ENCODE measurements around the gene LENEP. TPM values are rescaled to one million over a fixed set of nuclear protein-coding genes. Genes with fewer than 3 reads are reported as not detected.

Gene LENEP
- total RNA-seq, 3 donors from 2014 or later = not detected

DNA sequence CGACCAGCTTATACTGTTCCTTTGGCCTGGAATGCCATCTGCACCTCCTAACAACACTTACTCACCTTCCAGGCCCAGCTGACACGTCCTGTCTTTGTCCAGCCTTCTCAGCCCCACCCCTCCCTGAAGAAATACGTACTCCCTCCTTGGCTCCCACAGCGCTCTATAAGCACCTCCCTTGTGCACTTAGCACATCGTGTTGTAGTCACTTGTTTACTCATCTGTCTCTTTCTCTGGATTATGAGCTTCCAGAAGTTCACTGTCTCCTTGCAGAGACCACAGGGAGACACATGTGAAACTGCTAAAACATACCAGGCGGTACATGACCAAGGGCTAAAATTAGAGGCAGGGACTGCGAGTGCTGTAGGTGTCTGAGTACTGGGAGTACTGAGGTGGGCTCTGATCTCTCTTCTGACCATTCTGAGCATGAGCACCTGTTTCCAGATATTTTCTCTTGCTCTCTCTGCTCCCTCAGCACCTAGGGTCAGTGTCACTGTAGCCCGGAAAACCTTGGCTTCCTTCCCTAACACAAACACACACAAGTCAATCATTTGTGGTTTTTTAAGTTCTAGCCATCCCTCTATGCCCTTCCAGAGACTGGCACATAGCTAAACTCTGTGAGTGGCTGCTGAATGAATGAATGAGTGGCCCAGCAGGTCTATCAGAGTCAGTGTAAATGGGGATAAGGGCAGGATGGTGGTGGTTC is 45.4 kb downstream of the LENEP start:
- DNase-seq (ENCODE audit: low spot score in 2 of 2) = peak in 1 of 2 donors; percentile 82
- Histone ChIP-seq H3K36me3 (no peaks in the 10 kb centered on the region), H3K4me1 (peaks cover 0 to 8% of the 10 kb centered on the region in 2 donors), H3K27ac (peak overlapping the region; percentile 75 to 90), H3K9me3 (no peaks in the 10 kb centered on the region), H3K27me3 (no peaks in the 10 kb centered on the region), H3K4me3 (no peak overlapping the region)
- intact Hi-C loops (cut with DNase I; ENCODE audit: low total_unique reads) = no loop called here
- TF ChIP-seq, protein P1, sequence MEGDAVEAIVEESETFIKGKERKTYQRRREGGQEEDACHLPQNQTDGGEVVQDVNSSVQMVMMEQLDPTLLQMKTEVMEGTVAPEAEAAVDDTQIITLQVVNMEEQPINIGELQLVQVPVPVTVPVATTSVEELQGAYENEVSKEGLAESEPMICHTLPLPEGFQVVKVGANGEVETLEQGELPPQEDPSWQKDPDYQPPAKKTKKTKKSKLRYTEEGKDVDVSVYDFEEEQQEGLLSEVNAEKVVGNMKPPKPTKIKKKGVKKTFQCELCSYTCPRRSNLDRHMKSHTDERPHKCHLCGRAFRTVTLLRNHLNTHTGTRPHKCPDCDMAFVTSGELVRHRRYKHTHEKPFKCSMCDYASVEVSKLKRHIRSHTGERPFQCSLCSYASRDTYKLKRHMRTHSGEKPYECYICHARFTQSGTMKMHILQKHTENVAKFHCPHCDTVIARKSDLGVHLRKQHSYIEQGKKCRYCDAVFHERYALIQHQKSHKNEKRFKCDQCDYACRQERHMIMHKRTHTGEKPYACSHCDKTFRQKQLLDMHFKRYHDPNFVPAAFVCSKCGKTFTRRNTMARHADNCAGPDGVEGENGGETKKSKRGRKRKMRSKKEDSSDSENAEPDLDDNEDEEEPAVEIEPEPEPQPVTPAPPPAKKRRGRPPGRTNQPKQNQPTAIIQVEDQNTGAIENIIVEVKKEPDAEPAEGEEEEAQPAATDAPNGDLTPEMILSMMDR (IDR thresholded peaks at IDR 0.05) = no peak
- no peak for TF ChIP-seq POLR2A (IDR thresholded peaks at IDR 0.05)
- TF ChIP-seq POLR2AphosphoS5 (IDR thresholded peaks at IDR 0.05) = no peak

DNA sequence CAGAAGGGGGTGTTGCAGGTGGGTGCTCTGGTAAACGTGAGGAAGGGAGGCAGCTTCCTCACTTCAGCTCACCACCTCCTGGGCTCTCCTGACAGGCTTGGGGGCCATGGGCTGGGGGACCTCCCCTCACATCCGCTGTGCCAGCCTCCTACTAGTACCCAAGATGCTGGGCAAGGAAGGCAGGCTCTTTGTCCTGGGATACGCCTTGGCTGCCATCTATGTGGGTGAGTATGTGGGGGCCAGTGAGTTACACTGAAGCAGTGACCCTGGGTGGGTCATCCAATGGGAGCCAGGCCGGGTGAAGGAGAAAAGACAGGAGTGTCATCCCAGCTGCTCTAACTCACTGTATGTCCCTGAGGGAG is 45.9 kb downstream of the LENEP start:
- intact Hi-C loops (cut with DNase I; ENCODE audit: low total_unique reads) = no loop called here

DNA sequence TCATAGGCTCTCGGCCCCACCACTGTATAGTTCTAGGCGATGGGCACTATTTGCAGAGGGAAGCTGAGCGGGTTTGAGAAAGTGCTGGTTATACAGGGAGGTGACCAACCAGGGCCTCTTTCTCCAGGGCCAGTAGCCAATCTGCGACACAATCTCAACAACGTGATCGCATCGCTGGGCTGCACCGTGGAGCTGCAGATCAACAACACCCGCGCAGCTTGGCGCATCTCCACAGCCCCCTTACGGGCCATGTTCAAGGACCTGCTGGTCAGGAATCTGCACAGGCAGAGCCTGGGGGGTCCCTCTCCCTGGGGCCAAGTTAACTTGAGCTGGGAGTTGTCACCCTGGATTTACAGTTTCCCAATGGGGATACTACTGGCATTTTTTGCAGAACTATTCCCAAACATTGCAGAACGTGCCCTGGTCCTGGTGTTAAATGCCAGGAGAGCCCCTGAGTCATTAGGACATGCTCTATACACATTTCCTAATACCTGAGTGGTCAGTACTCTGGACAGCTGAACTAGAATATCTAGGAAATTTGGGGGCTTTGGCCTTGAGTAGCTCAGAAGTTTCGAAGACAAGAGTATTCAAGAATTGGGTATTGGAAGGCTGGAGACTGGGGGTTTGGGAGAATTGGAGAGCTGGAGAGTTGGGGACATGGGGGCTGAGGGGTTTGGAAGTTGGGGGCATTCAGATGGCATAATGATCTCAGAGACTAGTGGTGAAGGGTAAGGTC is 47.1 kb downstream of the LENEP start:
- TF ChIP-seq POLR2AphosphoS5 (IDR thresholded peaks at IDR 0.05) (no peak), POLR2A (IDR thresholded peaks at IDR 0.05) (no peak)
- intact Hi-C loops (cut with DNase I; ENCODE audit: low total_unique reads) = no loop called here
- Histone ChIP-seq H3K36me3 (no peaks in the 10 kb centered on the region), H3K4me1 (peaks cover 8 to 12% of the 10 kb centered on the region in 2 donors), H3K4me3 (no peak overlapping the region), H3K27ac (no peak overlapping the region), H3K27me3 (no peaks in the 10 kb centered on the region), H3K9me3 (no peaks in the 10 kb centered on the region)
- DNase-seq (ENCODE audit: low spot score in 2 of 2) = no peak

More for the DNA sequence above, 45.9 kb downstream of the LENEP start:
- DNase-seq (ENCODE audit: low spot score in 2 of 2) = no peak
- H3K4me3 ChIP-seq = no peak overlapping the region
- TF ChIP-seq POLR2A (IDR thresholded peaks at IDR 0.05) (no peak), POLR2AphosphoS5 (IDR thresholded peaks at IDR 0.05) (no peak)
- TF ChIP-seq, protein P1 (IDR thresholded peaks at IDR 0.05) = no peak
- no peaks in the 10 kb centered on the region for H3K36me3 ChIP-seq
- no peaks in the 10 kb centered on the region for H3K27me3 ChIP-seq
- no peaks in the 10 kb centered on the region for H3K9me3 ChIP-seq
- peak overlapping the region; percentile 75 to 90 for H3K27ac ChIP-seq
- H3K4me1 ChIP-seq = peaks cover 0 to 8% of the 10 kb centered on the region in 2 donors

DNA sequence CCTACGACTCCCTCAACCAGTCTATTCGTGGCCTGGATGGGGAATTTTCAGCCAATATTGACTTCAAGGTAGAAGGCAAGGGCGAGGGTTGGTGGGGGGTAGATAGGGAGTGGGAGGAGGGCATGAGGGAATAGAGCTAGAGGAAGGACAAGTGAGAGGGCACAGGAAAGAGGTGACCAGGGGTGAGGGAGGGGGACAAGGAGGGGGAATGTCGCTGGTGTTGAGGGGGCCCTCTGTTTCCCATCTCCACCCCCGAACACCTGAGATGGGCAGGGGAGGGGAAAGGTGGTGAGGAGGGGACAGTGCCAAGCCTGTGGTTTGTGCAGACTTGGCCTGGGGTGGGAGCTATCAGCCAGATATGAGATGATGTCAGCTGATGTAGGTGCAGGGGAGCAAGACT is 49.4 kb downstream of the LENEP start:
- H3K36me3 ChIP-seq = no peaks in the 10 kb centered on the region
- H3K9me3 ChIP-seq = no peaks in the 10 kb centered on the region
- no peaks in the 10 kb centered on the region for H3K27me3 ChIP-seq
- H3K4me3 ChIP-seq = no peak overlapping the region
- TF ChIP-seq POLR2A (IDR thresholded peaks at IDR 0.05) = no peak
- TF ChIP-seq, protein P1 (IDR thresholded peaks at IDR 0.05) = no peak
- H3K4me1 ChIP-seq = peaks cover 8 to 12% of the 10 kb centered on the region in 2 donors
- H3K27ac ChIP-seq = no peak overlapping the region
- DNase-seq (ENCODE audit: low spot score in 2 of 2) = no peak
- intact Hi-C loops (cut with DNase I; ENCODE audit: low total_unique reads) = no loop called here

DNA sequence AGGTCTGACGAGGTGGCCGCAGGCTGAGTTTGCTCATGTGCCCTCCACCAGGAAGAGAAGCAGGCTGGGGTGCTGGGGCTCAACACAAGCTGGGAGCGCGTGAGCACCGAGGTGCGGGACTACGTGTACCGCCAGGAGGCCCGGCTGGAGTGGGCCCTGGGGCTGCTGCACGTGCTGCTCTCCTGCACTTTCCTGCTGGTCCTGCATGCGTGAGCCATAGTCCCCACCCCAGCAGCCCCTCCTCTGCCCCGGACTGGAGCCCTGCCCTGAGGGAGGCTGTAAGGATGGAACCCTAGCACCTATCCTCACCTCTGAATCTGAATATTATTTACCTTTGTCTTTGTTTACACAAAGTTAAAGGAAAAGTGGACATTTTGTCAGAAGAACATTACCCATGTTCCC is 49.9 kb downstream of the LENEP start:
- Histone ChIP-seq H3K9me3 (no peaks in the 10 kb centered on the region), H3K4me1 (peaks cover 8 to 12% of the 10 kb centered on the region in 2 donors), H3K27me3 (no peaks in the 10 kb centered on the region), H3K36me3 (no peaks in the 10 kb centered on the region), H3K4me3 (no peak overlapping the region), H3K27ac (no peak overlapping the region)
- no peak for DNase-seq (ENCODE audit: low spot score in 2 of 2)
- TF ChIP-seq POLR2A (IDR thresholded peaks at IDR 0.05) (no peak), POLR2AphosphoS5 (IDR thresholded peaks at IDR 0.05) (no peak)
- TF ChIP-seq, protein P1 (IDR thresholded peaks at IDR 0.05) = no peak
- intact Hi-C loops (cut with DNase I; ENCODE audit: low total_unique reads) = no loop called here
